Measurements from ENCODE around the gene YIPF3. TPM values are rescaled to one million over a fixed set of nuclear protein-coding genes. Genes with fewer than 3 reads are reported as not detected.

YIPF3 gene
- total RNA-seq, 1 experiment from 2014 or later = 81.8 TPM

- ChIA-PET CTCF (no interaction called here), POLR2A (no interaction called here)
- Histone ChIP-seq H3K27me3 (ENCODE audit: control insufficient read depth, insufficient read depth, low read length) (no peaks in the 10 kb centered on the region), H3K4me3 (ENCODE audit: low read depth in 2 of 2, low read length in 2 of 2) (no peak overlapping the region), H3K27ac (ENCODE audit: low read length) (no peak overlapping the region), H3K4me1 (ENCODE audit: control insufficient read depth, insufficient read depth, low read length) (no peaks in the 10 kb centered on the region), H3K36me3 (ENCODE audit: control insufficient read depth, insufficient read depth, low read length) (peaks cover 46% of the 10 kb centered on the region), H3K9me3 (ENCODE audit: control insufficient read depth, insufficient read depth, low read depth, low read length) (no peaks in the 10 kb centered on the region)
- in situ Hi-C loops (cut with HindIII; ENCODE audit: low pct_unique_long_range_greater_than_20kb, low sequenced_read_pairs) (no loop called here), intact Hi-C loops (cut with micrococcal nuclease; ENCODE audit: unreplicated experiment) (no loop called here)
- ATAC-seq (no peak), DNase-seq (ENCODE audit: low read depth, low spot score) (no peak)
- BruUV-seq (replicated peaks) = no TSS peak
- TF ChIP-seq CTCF (IDR thresholded peaks at IDR 0.05) = no peak
- no peak for TF ChIP-seq REST (IDR thresholded peaks at IDR 0.05; ENCODE audit: insufficient read depth in 1 of 2, low read depth in 2 of 2, low read length in 1 of 2)
Observed at GRCh38 chr6:43547222-43547621, 30.5 kb upstream of the YIPF3 start.

GRCh38 chr6:43544461-43544860 is 27.7 kb upstream of the YIPF3 start:
- Histone ChIP-seq H3K27me3 (ENCODE audit: control insufficient read depth, insufficient read depth, low read length) (no peaks in the 10 kb centered on the region), H3K36me3 (ENCODE audit: control insufficient read depth, insufficient read depth, low read length) (peaks cover 41% of the 10 kb centered on the region), H3K4me1 (ENCODE audit: control insufficient read depth, insufficient read depth, low read length) (no peaks in the 10 kb centered on the region), H3K9me3 (ENCODE audit: control insufficient read depth, insufficient read depth, low read depth, low read length) (no peaks in the 10 kb centered on the region), H3K27ac (ENCODE audit: low read length) (no peak overlapping the region), H3K4me3 (ENCODE audit: low read depth in 2 of 2, low read length in 2 of 2) (no peak overlapping the region)
- no peak for TF ChIP-seq CTCF (IDR thresholded peaks at IDR 0.05)
- TF ChIP-seq SIN3A (IDR thresholded peaks at IDR 0.05; ENCODE audit: borderline replicate concordance, insufficient read depth, low read depth, low read length) = no peak
- no peak for TF ChIP-seq TCF7L2 (IDR thresholded peaks at IDR 0.05; ENCODE audit: low read depth, low read length)
- TF ChIP-seq POLR2AphosphoS5 (IDR thresholded peaks at IDR 0.05; ENCODE audit: low read depth, low read length) = no peak
- no peak for TF ChIP-seq REST (IDR thresholded peaks at IDR 0.05; ENCODE audit: insufficient read depth in 1 of 2, low read depth in 2 of 2, low read length in 1 of 2)
- CTCF ChIA-PET = no interaction called here
- POLR2A ChIA-PET = no interaction called here
- DNase-seq (ENCODE audit: low read depth, low spot score) (no peak), ATAC-seq (no peak)
- BruUV-seq (replicated peaks) = no TSS peak
- in situ Hi-C loops (cut with HindIII; ENCODE audit: low pct_unique_long_range_greater_than_20kb, low sequenced_read_pairs) (no loop called here), intact Hi-C loops (cut with micrococcal nuclease; ENCODE audit: unreplicated experiment) (no loop called here)
